ENCODE data around the gene DUOXA2. TPM values are rescaled to one million over a fixed set of nuclear protein-coding genes. Genes with fewer than 3 reads are reported as not detected.
A peak's percentile ranks its signal among the peaks of the same experiment; 100 is the strongest.

The DUOXA2 gene
- total and polyA plus RNA-seq, 2 experiments from 2014 or later = not detected

GRCh38 chr15:45118131-45118588, 4.0 kb downstream of the DUOXA2 start:
- TF ChIP-seq EZH2phosphoT487 (IDR thresholded peaks at IDR 0.05; ENCODE audit: insufficient read depth, low read depth) = no peak
- no peak for TF ChIP-seq EZH2 (IDR thresholded peaks at IDR 0.05; ENCODE audit: insufficient read depth, poor library complexity, severe bottlenecking)
- WGBS, 2 experiments (ENCODE audit: low coverage in 1 of 2, low lambda C conversion rate in 2 of 2, missing lambda C conversion rate in 2 of 2) = 1 to 3% methylated on average over 14 of the region's 14 CpGs
- Histone ChIP-seq H3K4me2 (ENCODE audit: unreplicated experiment) (peak overlapping the region; percentile 26), H3K9me3 (ENCODE audit: low read depth) (no peaks in the 10 kb centered on the region), H3F3A (ENCODE audit: insufficient read depth) (peaks cover 12% of the 10 kb centered on the region), H3K9me2 (ENCODE audit: insufficient read depth) (no peaks in the 10 kb centered on the region), H3K27ac (no peak overlapping the region), H3K36me3 (ENCODE audit: low read depth) (no peaks in the 10 kb centered on the region), H4K20me1 (ENCODE audit: insufficient read depth) (no peaks in the 10 kb centered on the region), H3K79me2 (ENCODE audit: insufficient read depth) (no peaks in the 10 kb centered on the region), H3K4me3 (peak overlapping the region; percentile 46), H2AFZ (peak overlapping the region; percentile 52; the same call in 1 of the 2 replicates), H3K4me1 (ENCODE audit: insufficient read depth) (peaks cover 12% of the 10 kb centered on the region), H3K9ac (no peak overlapping the region), H3K27me3 (replicated peaks; ENCODE audit: insufficient read depth) (peaks cover 44% of the 10 kb centered on the region)
- in situ Hi-C loops (cut with MboI) = no loop called here
- peak; percentile 95 for DNase-seq

DNA sequence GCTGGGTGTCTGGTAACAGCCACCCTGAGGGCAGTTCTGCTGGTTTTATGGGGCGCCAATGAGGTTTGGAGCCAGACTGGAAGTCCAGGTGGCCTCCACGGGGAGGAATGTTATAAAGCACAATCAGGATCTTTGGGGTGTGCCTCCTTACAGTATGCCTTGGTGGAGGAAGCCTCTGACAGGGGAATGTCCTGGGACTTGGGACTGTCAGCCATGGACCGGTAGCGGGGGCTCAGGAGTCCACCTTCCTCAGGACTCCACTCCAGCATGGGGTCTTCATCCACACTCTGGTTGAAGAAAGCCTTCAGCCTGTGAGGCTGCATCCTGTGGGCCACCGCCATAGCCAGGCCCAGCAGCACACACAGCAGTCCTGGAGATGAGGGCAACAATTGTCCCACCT, 4.9 kb downstream of the DUOXA2 start:
- WGBS, 2 experiments (ENCODE audit: low coverage in 1 of 2, low lambda C conversion rate in 2 of 2, missing lambda C conversion rate in 2 of 2) = 83 to 93% methylated on average over 5 of the region's 5 CpGs
- TF ChIP-seq EZH2phosphoT487 (IDR thresholded peaks at IDR 0.05; ENCODE audit: insufficient read depth, low read depth) = no peak
- no peak for TF ChIP-seq EZH2 (IDR thresholded peaks at IDR 0.05; ENCODE audit: insufficient read depth, poor library complexity, severe bottlenecking)
- Histone ChIP-seq H3K9me2 (ENCODE audit: insufficient read depth) (no peaks in the 10 kb centered on the region), H2AFZ (no peak overlapping the region), H3F3A (ENCODE audit: insufficient read depth) (peaks cover 12% of the 10 kb centered on the region), H3K4me1 (ENCODE audit: insufficient read depth) (peaks cover 12% of the 10 kb centered on the region), H4K20me1 (ENCODE audit: insufficient read depth) (no peaks in the 10 kb centered on the region), H3K4me2 (ENCODE audit: unreplicated experiment) (no peak overlapping the region), H3K4me3 (no peak overlapping the region), H3K27me3 (replicated peaks; ENCODE audit: insufficient read depth) (peaks cover 36% of the 10 kb centered on the region), H3K79me2 (ENCODE audit: insufficient read depth) (no peaks in the 10 kb centered on the region), H3K9ac (no peak overlapping the region), H3K36me3 (ENCODE audit: low read depth) (no peaks in the 10 kb centered on the region), H3K27ac (no peak overlapping the region), H3K9me3 (ENCODE audit: low read depth) (no peaks in the 10 kb centered on the region)
- in situ Hi-C loops (cut with MboI) = no loop called here
- no peak for DNase-seq

DNA sequence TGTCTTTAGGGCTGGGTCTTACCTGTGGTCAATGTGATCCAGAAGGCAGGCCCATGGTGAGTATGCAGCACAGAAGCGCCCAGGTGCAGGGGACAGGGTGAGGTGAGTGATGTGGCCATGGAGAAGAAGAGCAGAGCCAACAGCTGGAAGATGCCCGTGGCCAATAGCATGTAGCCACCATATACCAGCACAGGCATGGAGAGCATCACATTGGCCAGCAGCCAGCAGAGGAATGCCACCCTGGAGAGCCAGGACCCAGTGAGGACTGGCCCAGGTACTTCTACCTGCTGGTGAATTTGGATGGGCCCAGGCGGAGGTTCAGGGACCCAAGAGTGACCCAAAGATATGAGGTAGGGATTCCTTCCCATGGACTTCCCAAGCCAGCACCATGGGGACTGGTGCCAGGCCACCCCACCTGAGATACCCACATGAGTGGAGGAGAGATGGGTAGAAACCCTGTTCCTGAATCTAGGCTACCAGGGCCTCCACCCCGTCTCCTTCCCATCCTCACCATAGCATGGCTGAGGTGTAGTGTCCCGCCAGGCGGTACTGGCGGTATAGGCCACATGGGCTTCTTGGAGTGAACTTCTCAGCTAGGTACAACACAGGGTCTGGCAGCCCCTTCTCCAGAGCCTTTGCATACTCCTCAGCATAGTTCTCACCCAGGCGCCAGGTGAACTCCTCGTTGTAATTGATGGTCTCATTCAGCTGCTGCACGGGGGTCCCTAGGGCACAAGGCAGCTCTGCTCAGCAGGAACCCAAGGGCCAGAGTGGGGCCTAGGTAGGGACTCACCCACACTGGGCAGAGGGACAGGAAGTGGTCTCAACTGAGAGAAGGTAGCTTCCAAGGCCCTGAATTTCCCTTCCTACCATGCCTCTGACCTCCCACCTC, 6.2 kb downstream of the DUOXA2 start:
- Histone ChIP-seq H3K9me2 (ENCODE audit: insufficient read depth) (no peaks in the 10 kb centered on the region), H3K9ac (no peak overlapping the region), H4K20me1 (ENCODE audit: insufficient read depth) (no peaks in the 10 kb centered on the region), H3F3A (ENCODE audit: insufficient read depth) (peaks cover 12% of the 10 kb centered on the region), H3K4me3 (no peak overlapping the region), H3K4me1 (ENCODE audit: insufficient read depth) (peaks cover 12% of the 10 kb centered on the region), H3K27ac (no peak overlapping the region), H3K9me3 (ENCODE audit: low read depth) (no peaks in the 10 kb centered on the region), H3K27me3 (replicated peaks; ENCODE audit: insufficient read depth) (peaks cover 23% of the 10 kb centered on the region), H3K79me2 (ENCODE audit: insufficient read depth) (no peaks in the 10 kb centered on the region), H3K4me2 (ENCODE audit: unreplicated experiment) (no peak overlapping the region), H2AFZ (no peak overlapping the region), H3K36me3 (ENCODE audit: low read depth) (no peaks in the 10 kb centered on the region)
- in situ Hi-C loops (cut with MboI) = no loop called here
- no peak for DNase-seq
- TF ChIP-seq EZH2phosphoT487 (IDR thresholded peaks at IDR 0.05; ENCODE audit: insufficient read depth, low read depth) (no peak), EZH2 (IDR thresholded peaks at IDR 0.05; ENCODE audit: insufficient read depth, poor library complexity, severe bottlenecking) (no peak)
- WGBS, 2 experiments (ENCODE audit: low coverage in 1 of 2, low lambda C conversion rate in 2 of 2, missing lambda C conversion rate in 2 of 2) = 95 to 96% methylated on average over 10 of the region's 10 CpGs

GRCh38 chr15:45121020-45121419, 6.9 kb downstream of the DUOXA2 start:
- Histone ChIP-seq H3K27ac (no peak overlapping the region), H4K20me1 (ENCODE audit: insufficient read depth) (no peaks in the 10 kb centered on the region), H3K9me2 (ENCODE audit: insufficient read depth) (no peaks in the 10 kb centered on the region), H3K79me2 (ENCODE audit: insufficient read depth) (no peaks in the 10 kb centered on the region), H3K4me3 (no peak overlapping the region), H3K27me3 (replicated peaks; ENCODE audit: insufficient read depth) (peaks cover 16% of the 10 kb centered on the region), H3K4me1 (ENCODE audit: insufficient read depth) (peaks cover 12% of the 10 kb centered on the region), H3K9ac (no peak overlapping the region), H3K4me2 (ENCODE audit: unreplicated experiment) (no peak overlapping the region), H3F3A (ENCODE audit: insufficient read depth) (peaks cover 12% of the 10 kb centered on the region), H3K9me3 (ENCODE audit: low read depth) (no peaks in the 10 kb centered on the region), H3K36me3 (ENCODE audit: low read depth) (no peaks in the 10 kb centered on the region), H2AFZ (no peak overlapping the region)
- no peak for DNase-seq
- WGBS, 2 experiments (ENCODE audit: low coverage in 1 of 2, low lambda C conversion rate in 2 of 2, missing lambda C conversion rate in 2 of 2) = 78 to 81% methylated on average over 3 of the region's 3 CpGs
- in situ Hi-C loops (cut with MboI) = no loop called here
- no peak for TF ChIP-seq EZH2 (IDR thresholded peaks at IDR 0.05; ENCODE audit: insufficient read depth, poor library complexity, severe bottlenecking)

All from GM23248 (cell line).